ENCODE measurements around the gene GSK3A.

The GSK3A gene

DNA sequence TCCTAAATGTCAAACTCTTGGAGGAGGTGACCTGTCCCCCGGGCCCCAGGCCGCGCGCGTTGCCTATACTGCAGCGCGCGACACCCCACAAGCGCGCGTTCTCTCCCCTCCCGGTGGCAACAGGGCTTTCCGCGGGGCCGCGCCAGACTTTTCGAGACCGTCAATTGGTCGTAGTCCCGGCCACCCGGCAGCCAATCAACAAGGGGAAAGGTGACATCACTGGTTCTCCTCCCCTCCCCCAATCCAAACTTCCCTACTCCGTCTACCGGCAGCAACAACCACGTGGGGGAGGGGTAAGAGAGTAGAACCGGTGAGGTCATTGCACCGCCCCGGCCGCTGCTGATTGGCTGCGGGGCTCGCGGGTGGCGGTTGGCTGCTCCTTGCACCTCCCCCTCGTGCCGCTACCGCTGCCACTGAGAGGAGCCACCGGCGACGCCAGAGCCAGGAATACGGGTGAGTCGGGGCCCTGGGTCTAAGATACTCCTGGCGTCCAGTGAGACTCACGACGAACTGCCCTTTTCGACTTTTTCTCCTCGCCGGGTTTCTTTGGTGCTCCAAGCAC lies 25.8 kb upstream of the GSK3A start (continued):
- no peak for TF ChIP-seq ZNF311 (tag by site-specific recombination; IDR thresholded peaks at IDR 0.05; ENCODE audit: borderline replicate concordance)
- TF ChIP-seq HIC1 (tag by site-specific recombination; IDR thresholded peaks at IDR 0.05) = no peak
- no peak for TF ChIP-seq ZNF133 (tag by site-specific recombination; IDR thresholded peaks at IDR 0.05)
- peak; percentile 46 for TF ChIP-seq KLF16 (tag by site-specific recombination; IDR thresholded peaks at IDR 0.05)
- no peak for TF ChIP-seq ZNF747 (tag by site-specific recombination; IDR thresholded peaks at IDR 0.05)
- no peak for TF ChIP-seq ZNF830 (tag by site-specific recombination; IDR thresholded peaks at IDR 0.05; ENCODE audit: low read depth)
- TF ChIP-seq SCRT2 (tag by site-specific recombination; IDR thresholded peaks at IDR 0.05) = peak; percentile 99
- peak; percentile 92 for TF ChIP-seq ZNF24 (tag by site-specific recombination; IDR thresholded peaks at IDR 0.05)
- no peak for TF ChIP-seq ZNF510 (tag by site-specific recombination; IDR thresholded peaks at IDR 0.05; ENCODE audit: insufficient replicate concordance)
- TF ChIP-seq ZNF140 (tag by site-specific recombination; IDR thresholded peaks at IDR 0.05) = no peak
- TF ChIP-seq ZNF529 (tag by site-specific recombination; IDR thresholded peaks at IDR 0.05; ENCODE audit: insufficient replicate concordance) = no peak
- no peak for TF ChIP-seq ZNF658 (tag by site-specific recombination; IDR thresholded peaks at IDR 0.05)
- no peak for TF ChIP-seq ZNF677 (tag by site-specific recombination; IDR thresholded peaks at IDR 0.05)
- TF ChIP-seq HOXC10 (CRISPR knock-in tag; IDR thresholded peaks at IDR 0.05) = no peak
- TF ChIP-seq, protein P1, sequence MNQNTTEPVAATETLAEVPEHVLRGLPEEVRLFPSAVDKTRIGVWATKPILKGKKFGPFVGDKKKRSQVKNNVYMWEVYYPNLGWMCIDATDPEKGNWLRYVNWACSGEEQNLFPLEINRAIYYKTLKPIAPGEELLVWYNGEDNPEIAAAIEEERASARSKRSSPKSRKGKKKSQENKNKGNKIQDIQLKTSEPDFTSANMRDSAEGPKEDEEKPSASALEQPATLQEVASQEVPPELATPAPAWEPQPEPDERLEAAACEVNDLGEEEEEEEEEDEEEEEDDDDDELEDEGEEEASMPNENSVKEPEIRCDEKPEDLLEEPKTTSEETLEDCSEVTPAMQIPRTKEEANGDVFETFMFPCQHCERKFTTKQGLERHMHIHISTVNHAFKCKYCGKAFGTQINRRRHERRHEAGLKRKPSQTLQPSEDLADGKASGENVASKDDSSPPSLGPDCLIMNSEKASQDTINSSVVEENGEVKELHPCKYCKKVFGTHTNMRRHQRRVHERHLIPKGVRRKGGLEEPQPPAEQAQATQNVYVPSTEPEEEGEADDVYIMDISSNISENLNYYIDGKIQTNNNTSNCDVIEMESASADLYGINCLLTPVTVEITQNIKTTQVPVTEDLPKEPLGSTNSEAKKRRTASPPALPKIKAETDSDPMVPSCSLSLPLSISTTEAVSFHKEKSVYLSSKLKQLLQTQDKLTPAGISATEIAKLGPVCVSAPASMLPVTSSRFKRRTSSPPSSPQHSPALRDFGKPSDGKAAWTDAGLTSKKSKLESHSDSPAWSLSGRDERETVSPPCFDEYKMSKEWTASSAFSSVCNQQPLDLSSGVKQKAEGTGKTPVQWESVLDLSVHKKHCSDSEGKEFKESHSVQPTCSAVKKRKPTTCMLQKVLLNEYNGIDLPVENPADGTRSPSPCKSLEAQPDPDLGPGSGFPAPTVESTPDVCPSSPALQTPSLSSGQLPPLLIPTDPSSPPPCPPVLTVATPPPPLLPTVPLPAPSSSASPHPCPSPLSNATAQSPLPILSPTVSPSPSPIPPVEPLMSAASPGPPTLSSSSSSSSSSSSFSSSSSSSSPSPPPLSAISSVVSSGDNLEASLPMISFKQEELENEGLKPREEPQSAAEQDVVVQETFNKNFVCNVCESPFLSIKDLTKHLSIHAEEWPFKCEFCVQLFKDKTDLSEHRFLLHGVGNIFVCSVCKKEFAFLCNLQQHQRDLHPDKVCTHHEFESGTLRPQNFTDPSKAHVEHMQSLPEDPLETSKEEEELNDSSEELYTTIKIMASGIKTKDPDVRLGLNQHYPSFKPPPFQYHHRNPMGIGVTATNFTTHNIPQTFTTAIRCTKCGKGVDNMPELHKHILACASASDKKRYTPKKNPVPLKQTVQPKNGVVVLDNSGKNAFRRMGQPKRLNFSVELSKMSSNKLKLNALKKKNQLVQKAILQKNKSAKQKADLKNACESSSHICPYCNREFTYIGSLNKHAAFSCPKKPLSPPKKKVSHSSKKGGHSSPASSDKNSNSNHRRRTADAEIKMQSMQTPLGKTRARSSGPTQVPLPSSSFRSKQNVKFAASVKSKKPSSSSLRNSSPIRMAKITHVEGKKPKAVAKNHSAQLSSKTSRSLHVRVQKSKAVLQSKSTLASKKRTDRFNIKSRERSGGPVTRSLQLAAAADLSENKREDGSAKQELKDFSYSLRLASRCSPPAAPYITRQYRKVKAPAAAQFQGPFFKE (tag by site-specific recombination; IDR thresholded peaks at IDR 0.05; ENCODE audit: borderline replicate concordance) = no peak
- TF ChIP-seq ZNF211 (tag by site-specific recombination; IDR thresholded peaks at IDR 0.05; ENCODE audit: low read depth) = no peak
- TF ChIP-seq TCF7L2 (IDR thresholded peaks at IDR 0.05; ENCODE audit: borderline replicate concordance, low read depth, low read length) = no peak
- peak; percentile 93 for TF ChIP-seq GLIS2 (tag by site-specific recombination; IDR thresholded peaks at IDR 0.05)
- TF ChIP-seq ZNF324 (tag by site-specific recombination; IDR thresholded peaks at IDR 0.05) = peak; percentile 93
- TF ChIP-seq PRDM4 (tag by site-specific recombination; IDR thresholded peaks at IDR 0.05) = peak; percentile 64
- TF ChIP-seq ZNF704 (tag by site-specific recombination; IDR thresholded peaks at IDR 0.05) = no peak
- TF ChIP-seq, protein P2, sequence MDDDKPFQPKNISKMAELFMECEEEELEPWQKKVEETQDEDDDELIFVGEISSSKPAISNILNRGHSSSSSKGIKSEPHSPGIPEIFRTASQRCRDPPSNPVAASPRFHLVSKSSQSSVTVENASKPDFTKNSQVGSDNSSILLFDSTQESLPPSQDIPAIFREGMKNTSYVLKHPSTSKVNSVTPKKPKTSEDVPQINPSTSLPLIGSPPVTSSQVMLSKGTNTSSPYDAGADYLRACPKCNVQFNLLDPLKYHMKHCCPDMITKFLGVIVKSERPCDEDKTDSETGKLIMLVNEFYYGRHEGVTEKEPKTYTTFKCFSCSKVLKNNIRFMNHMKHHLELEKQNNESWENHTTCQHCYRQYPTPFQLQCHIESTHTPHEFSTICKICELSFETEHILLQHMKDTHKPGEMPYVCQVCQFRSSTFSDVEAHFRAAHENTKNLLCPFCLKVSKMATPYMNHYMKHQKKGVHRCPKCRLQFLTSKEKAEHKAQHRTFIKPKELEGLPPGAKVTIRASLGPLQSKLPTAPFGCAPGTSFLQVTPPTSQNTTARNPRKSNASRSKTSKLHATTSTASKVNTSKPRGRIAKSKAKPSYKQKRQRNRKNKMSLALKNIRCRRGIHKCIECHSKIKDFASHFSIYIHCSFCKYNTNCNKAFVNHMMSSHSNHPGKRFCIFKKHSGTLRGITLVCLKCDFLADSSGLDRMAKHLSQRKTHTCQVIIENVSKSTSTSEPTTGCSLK (tag by site-specific recombination; IDR thresholded peaks at IDR 0.05) = no peak
- no peak for TF ChIP-seq ZNF513 (tag by site-specific recombination; IDR thresholded peaks at IDR 0.05)
- TF ChIP-seq ZNF404 (tag by site-specific recombination; IDR thresholded peaks at IDR 0.05) = no peak
- no peak; the same call in 1 of the 2 replicates for TF ChIP-seq ZNF660 (tag by site-specific recombination; IDR thresholded peaks at IDR 0.05)
